PC-3 (cell line): ENCODE results near the gene OPRM1. TPM values are rescaled to one million over a fixed set of nuclear protein-coding genes. Genes with fewer than 3 reads are reported as not detected.
"Not testable (repeated sequence)": the region's sequence is repeated elsewhere in the genome, so short reads cannot be mapped to it uniquely, and the experiment has no call there.

Experiments
- ATAC-seq: fragments of 200-7000 bp; cut with Tn5 transposase; 2 replicates; pipeline ENCODE4 v1.9.1; 2020; ENCODE audit warnings: mild to moderate bottlenecking, moderate library complexity
- BruUV-seq: library from RNA; stranded (reverse); fragments of 400-500 nt; replicated peaks from 2 replicates; lab custom pipeline; 2021; lab: Mats Ljungman, UMichigan
- CTCF ChIA-PET: fragments of 300-600 bp; sonication (Branson Sonifier 250); formaldehyde crosslinking; loops from one replicate; lab custom pipeline; 2022; ENCODE audit warnings: antibody characterized with exemption; lab: Charles Lee
- POLR2A ChIA-PET: fragments of 300-600 bp; sonication (Branson Sonifier 250); formaldehyde crosslinking; loops from one replicate; lab custom pipeline; 2022; ENCODE audit warnings: antibody characterized with exemption; ENCODE audit not compliant: unreplicated experiment; lab: Charles Lee
- DNase-seq: peaks from one replicate; pipeline ENCODE4 v3.0.0-alpha.2; 2015
- H2AFZ ChIP-seq: fragments of 300-600 bp; sonication (generic); 2 replicates; pipeline ENCODE4 v1.6.0; 2016; ENCODE audit warnings: antibody characterized with exemption, low read length
- H3F3A ChIP-seq: fragments of 300-600 bp; sonication (generic); one replicate; pipeline ENCODE4 v1.6.0; 2017; ENCODE audit warnings: antibody characterized with exemption, low read length, control low read depth, mild to moderate bottlenecking; ENCODE audit not compliant: unreplicated experiment
- H3K27ac ChIP-seq: fragments of 300-600 bp; sonication (generic); 2 replicates; pipeline ENCODE4 v1.5.1; 2016; ENCODE audit warnings: mild to moderate bottlenecking, low read length
- H3K27me3 ChIP-seq: fragments of 300-600 bp; sonication (generic); 2 replicates; pipeline ENCODE4 v1.6.1; 2016; ENCODE audit warnings: low read length, mixed read lengths
- H3K36me3 ChIP-seq: fragments of 300-600 bp; sonication (generic); 2 replicates; pipeline ENCODE4 v1.6.1; 2016; ENCODE audit warnings: low read depth, mixed run types, low read length, mixed read lengths
- H3K4me1 ChIP-seq: fragments of 300-600 bp; sonication (generic); 2 replicates; pipeline ENCODE4 v1.5.1; 2016; ENCODE audit warnings: low read length; ENCODE audit not compliant: insufficient read depth
- H3K4me2 ChIP-seq: fragments of 300-600 bp; sonication (generic); 2 replicates; pipeline ENCODE4 v1.6.0; 2016; ENCODE audit warnings: low read length
- H3K4me3 ChIP-seq: fragments of 300-600 bp; sonication (generic); 2 replicates; pipeline ENCODE4 v1.5.1; 2016; ENCODE audit warnings: mild to moderate bottlenecking, low read length, mixed read lengths
- H3K79me2 ChIP-seq: fragments of 300-600 bp; sonication (generic); 2 replicates; pipeline ENCODE4 v1.6.1; 2017; ENCODE audit warnings: low read length, mixed read lengths
- H3K9ac ChIP-seq: fragments of 300-600 bp; sonication (generic); 2 replicates; pipeline ENCODE4 v1.6.0; 2016; ENCODE audit warnings: mild to moderate bottlenecking, low read length
- H3K9me2 ChIP-seq: fragments of 300-600 bp; sonication (generic); replicated peaks from 2 replicates; pipeline ENCODE4 v1.6.1; 2016; ENCODE audit warnings: mixed run types, low read length, mixed read lengths
- H3K9me3 ChIP-seq: fragments of 300-600 bp; sonication (generic); 2 replicates; pipeline ENCODE4 v1.6.1; 2016; ENCODE audit warnings: low read length, mixed read lengths
- H4K20me1 ChIP-seq: fragments of 300-600 bp; sonication (generic); 2 replicates; pipeline ENCODE4 v1.6.1; 2016; ENCODE audit warnings: low read length, mixed read lengths
- EZH2 ChIP-seq: fragments of 300-600 bp; sonication (generic); IDR thresholded peaks from one replicate; pipeline ENCODE4 v1.6.1; 2017; ENCODE audit warnings: antibody characterized with exemption, mild to moderate bottlenecking, low read length; ENCODE audit not compliant: unreplicated experiment
- EZH2phosphoT487 ChIP-seq: fragments of 300-600 bp; sonication (generic); IDR thresholded peaks from 2 replicates; pipeline ENCODE4 v1.6.1; 2018; ENCODE audit warnings: mild to moderate bottlenecking, antibody characterized with exemption, low read length, borderline replicate concordance
- intact Hi-C: fragments of 100-400 bp; cut with micrococcal nuclease; formaldehyde crosslinking; loops from 2 replicates; pipeline ENCODE4 v1.9.0; 2023
- total RNA-seq: library from RNA; depleted of rRNA; stranded (reverse); fragments of >200 nt; gene quantifications from 2 replicates; pipeline ENCODE4 v1.2.3, GENCODE V29; 2014
- TF ChIP-seq, protein P1 (sequence below): fragments of 300-600 bp; sonication (generic); conservative IDR thresholded peaks from 2 replicates; pipeline ENCODE4 v1.5.1; 2017; ENCODE audit warnings: antibody characterized with exemption, low read depth, mild to moderate bottlenecking, low read length

The OPRM1 gene
- total RNA-seq, 1 experiment from 2014 or later, result not detected

DNA sequence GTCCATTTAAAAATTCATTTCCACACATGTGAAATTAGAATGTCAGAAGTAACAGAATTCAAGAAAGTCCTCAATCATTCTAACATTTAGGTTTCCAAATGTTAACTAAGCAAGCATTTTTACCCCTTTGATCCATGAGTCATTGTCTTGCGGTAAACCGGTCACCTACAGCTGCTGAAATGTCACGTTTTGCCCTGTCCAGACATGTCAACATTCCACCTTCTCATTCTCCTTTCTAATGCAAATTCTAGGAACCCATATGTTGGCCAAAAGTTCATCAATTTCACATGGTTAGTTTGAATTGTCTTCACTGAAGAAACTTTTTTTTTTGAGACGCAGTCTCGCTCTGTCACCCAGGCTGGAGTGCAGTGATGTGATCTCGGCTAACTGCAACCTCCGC is 200.4 kb downstream of the OPRM1 start:
- no peak overlapping the region for H3K27ac ChIP-seq
- ChIA-PET POLR2A (no interaction called here), CTCF (no interaction called here)
- TF ChIP-seq EZH2phosphoT487 (no peak), EZH2 (no peak)
- TF ChIP-seq, protein P1, sequence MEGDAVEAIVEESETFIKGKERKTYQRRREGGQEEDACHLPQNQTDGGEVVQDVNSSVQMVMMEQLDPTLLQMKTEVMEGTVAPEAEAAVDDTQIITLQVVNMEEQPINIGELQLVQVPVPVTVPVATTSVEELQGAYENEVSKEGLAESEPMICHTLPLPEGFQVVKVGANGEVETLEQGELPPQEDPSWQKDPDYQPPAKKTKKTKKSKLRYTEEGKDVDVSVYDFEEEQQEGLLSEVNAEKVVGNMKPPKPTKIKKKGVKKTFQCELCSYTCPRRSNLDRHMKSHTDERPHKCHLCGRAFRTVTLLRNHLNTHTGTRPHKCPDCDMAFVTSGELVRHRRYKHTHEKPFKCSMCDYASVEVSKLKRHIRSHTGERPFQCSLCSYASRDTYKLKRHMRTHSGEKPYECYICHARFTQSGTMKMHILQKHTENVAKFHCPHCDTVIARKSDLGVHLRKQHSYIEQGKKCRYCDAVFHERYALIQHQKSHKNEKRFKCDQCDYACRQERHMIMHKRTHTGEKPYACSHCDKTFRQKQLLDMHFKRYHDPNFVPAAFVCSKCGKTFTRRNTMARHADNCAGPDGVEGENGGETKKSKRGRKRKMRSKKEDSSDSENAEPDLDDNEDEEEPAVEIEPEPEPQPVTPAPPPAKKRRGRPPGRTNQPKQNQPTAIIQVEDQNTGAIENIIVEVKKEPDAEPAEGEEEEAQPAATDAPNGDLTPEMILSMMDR, result no peak
- no peaks in the 10 kb centered on the region for H3K9me3 ChIP-seq
- no peaks in the 10 kb centered on the region for H4K20me1 ChIP-seq
- H2AFZ ChIP-seq, result no peak overlapping the region
- H3K9ac ChIP-seq, result no peak overlapping the region
- H3K9me2 ChIP-seq, result no peaks in the 10 kb centered on the region
- BruUV-seq, result no TSS peak
- no peaks in the 10 kb centered on the region for H3F3A ChIP-seq
- H3K4me1 ChIP-seq, result no peaks in the 10 kb centered on the region
- no peaks in the 10 kb centered on the region; the same call in 1 of the 2 replicates for H3K27me3 ChIP-seq
- no peak overlapping the region for H3K4me3 ChIP-seq
- H3K79me2 ChIP-seq, result no peaks in the 10 kb centered on the region
- intact Hi-C loops, result no loop called here
- H3K4me2 ChIP-seq, result no peak overlapping the region
- no peak for DNase-seq
- no peaks in the 10 kb centered on the region for H3K36me3 ChIP-seq
- no peak for ATAC-seq

DNA sequence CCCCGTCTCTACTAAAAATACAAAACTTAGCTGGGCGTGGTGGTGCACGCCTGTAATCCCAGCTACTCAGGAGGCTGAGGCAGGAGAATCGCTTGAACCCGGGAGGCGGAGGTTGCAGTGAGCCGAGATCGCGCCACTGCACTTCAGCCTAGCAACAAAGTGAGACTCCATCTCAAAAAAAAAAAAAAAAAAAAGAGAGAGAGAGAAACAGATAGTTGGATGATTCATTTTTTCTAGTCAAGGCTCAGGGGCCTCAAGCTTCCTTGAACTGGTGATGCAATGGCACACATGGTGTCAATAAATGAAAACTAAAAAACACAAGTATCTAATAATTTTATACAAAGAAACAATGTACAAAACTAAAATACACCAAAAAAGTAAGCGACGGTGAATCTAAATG is 202.0 kb downstream of the OPRM1 start:
- H3K9me3 ChIP-seq, H3K9ac ChIP-seq, H3K36me3 ChIP-seq, H3K9me2 ChIP-seq, H3K27ac ChIP-seq, H4K20me1 ChIP-seq, ATAC-seq, H3K4me2 ChIP-seq, H3K4me3 ChIP-seq, POLR2A ChIA-PET, H3F3A ChIP-seq, H2AFZ ChIP-seq, BruUV-seq, H3K4me1 ChIP-seq, H3K79me2 ChIP-seq, CTCF ChIA-PET, intact Hi-C loops, DNase-seq: not testable (repeated sequence)
- peaks cover 14% of the 10 kb centered on the region; the same call in 1 of the 2 replicates for H3K27me3 ChIP-seq

DNA sequence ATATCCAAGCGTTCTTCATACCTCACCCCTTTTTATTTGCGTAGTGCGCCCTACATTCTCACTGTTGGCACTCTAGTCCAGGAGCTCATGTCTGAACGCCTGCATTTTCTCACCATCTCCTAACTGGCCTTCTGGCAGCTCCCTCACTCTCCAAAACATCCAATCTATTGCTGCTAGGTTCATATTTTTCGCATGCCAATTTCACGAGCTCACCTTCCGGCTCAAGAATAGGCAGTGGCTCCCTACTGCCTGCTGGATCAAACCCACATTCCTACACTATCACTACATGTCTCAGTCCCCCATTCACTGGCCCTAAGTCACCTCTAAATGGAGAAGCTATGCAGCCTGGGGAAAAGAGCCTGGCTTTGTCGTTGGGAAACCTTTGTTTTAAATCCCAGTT is 202.5 kb downstream of the OPRM1 start:
- no peaks in the 10 kb centered on the region for H3K9me2 ChIP-seq
- H3K27me3 ChIP-seq, result peaks cover 15% of the 10 kb centered on the region; the same call in 1 of the 2 replicates
- no peaks in the 10 kb centered on the region for H3K9me3 ChIP-seq
- no peak overlapping the region for H3K4me3 ChIP-seq
- H2AFZ ChIP-seq, result no peak overlapping the region
- no peaks in the 10 kb centered on the region for H3K79me2 ChIP-seq
- no peaks in the 10 kb centered on the region for H4K20me1 ChIP-seq
- CTCF ChIA-PET, result no interaction called here
- H3F3A ChIP-seq, result no peaks in the 10 kb centered on the region
- POLR2A ChIA-PET, result no interaction called here
- intact Hi-C loops, result no loop called here
- TF ChIP-seq, protein P1, result no peak
- no peak overlapping the region for H3K9ac ChIP-seq
- no peak for ATAC-seq
- H3K36me3 ChIP-seq, result no peaks in the 10 kb centered on the region
- no peak overlapping the region for H3K27ac ChIP-seq
- no peak overlapping the region for H3K4me2 ChIP-seq
- BruUV-seq, result no TSS peak
- DNase-seq, result no peak
- no peaks in the 10 kb centered on the region for H3K4me1 ChIP-seq
